ENCODE measurements around the gene OR2V1. TPM values are rescaled to one million over a fixed set of nuclear protein-coding genes. Genes with fewer than 3 reads are reported as not detected.
"Not testable (repeated sequence)": the region's sequence is repeated elsewhere in the genome, so short reads cannot be mapped to it uniquely, and the experiment has no call there.

OR2V1 gene
- total RNA-seq, 2 donors from 2014 or later: not detected

DNA sequence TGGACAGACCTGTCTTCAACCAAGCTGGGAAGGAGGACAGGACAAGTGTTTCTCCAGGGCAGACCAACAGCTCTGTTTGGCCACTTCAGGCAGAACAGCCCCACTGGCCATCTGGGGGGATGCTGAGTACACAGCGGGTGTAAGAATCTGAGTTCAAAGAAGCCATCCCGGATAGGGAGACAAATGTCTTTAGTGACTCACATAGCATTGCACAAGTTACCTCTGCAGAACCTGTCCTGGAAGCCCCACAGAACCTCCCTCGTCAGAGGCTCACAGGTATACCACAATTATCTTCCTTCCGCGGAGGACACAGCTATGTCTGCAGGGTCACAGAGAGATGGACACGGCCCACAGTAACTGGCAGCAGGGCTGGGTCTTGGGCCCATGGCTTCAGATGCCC lies 18.4 kb upstream of the OR2V1 start:
- Histone ChIP-seq H3K36me3 (no peaks in the 10 kb centered on the region), H3K9me3 (no peaks in the 10 kb centered on the region), H3K9ac (ENCODE audit: low read depth in 2 of 2, low read length in 2 of 2) (no peak overlapping the region), H3K27ac (no peak overlapping the region), H3K27me3 (no peaks in the 10 kb centered on the region), H3K4me1 (no peaks in the 10 kb centered on the region), H3K4me3 (no peak overlapping the region)
- TF ChIP-seq, protein P1, sequence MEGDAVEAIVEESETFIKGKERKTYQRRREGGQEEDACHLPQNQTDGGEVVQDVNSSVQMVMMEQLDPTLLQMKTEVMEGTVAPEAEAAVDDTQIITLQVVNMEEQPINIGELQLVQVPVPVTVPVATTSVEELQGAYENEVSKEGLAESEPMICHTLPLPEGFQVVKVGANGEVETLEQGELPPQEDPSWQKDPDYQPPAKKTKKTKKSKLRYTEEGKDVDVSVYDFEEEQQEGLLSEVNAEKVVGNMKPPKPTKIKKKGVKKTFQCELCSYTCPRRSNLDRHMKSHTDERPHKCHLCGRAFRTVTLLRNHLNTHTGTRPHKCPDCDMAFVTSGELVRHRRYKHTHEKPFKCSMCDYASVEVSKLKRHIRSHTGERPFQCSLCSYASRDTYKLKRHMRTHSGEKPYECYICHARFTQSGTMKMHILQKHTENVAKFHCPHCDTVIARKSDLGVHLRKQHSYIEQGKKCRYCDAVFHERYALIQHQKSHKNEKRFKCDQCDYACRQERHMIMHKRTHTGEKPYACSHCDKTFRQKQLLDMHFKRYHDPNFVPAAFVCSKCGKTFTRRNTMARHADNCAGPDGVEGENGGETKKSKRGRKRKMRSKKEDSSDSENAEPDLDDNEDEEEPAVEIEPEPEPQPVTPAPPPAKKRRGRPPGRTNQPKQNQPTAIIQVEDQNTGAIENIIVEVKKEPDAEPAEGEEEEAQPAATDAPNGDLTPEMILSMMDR (IDR thresholded peaks at IDR 0.05): no peak
- intact Hi-C loops (cut with DNase I): no loop called here
- DNase-seq: no peak

DNA sequence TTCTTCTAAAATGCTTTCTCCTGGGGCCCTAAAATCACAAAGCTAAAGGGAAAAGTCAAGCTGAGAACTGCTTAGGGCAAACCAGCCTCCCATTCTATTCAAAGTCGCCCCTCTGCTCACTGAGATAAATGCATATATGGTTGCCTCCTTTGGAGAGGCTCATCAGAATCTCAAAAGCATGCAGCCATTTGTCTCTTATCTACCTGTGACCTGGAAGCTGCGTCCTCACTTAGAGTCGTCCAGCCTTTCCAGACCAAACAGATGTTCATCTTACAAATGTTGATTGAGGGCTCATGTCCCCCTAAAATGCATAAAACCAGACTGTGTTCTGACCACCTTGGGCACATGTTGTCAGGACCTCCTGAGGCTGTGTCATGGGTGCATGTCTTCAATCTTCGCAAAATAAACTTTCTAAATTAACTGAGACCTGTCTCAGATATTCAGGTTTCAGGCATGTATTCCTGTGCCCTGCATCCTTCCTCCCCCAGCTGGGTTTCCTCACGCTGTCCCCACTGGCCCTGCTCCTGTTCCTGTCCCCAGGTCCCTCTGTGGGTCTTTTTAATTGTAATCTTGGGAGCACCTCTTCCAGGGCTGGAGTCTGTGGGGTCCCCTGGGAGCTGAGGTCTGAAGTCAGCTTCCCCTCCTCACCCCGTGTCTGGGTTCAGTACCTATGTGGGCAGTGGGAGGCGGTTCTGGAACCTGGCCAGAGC lies 16.1 kb upstream of the OR2V1 start, which contains the start of gene OR2V2:
OR2V2 (plus strand) TSS at position 660 of the 710 bp plus-strand sequence. CDS start 7,357 bp downstream, outside the sequence.
- H3K4me3 ChIP-seq; H3K4me1 ChIP-seq; intact Hi-C loops (cut with DNase I); DNase-seq; H3K9me3 ChIP-seq; H3K9ac ChIP-seq (ENCODE audit: low read depth in 2 of 2, low read length in 2 of 2); H3K27me3 ChIP-seq; H3K36me3 ChIP-seq; H3K27ac ChIP-seq: not testable (repeated sequence)

DNA sequence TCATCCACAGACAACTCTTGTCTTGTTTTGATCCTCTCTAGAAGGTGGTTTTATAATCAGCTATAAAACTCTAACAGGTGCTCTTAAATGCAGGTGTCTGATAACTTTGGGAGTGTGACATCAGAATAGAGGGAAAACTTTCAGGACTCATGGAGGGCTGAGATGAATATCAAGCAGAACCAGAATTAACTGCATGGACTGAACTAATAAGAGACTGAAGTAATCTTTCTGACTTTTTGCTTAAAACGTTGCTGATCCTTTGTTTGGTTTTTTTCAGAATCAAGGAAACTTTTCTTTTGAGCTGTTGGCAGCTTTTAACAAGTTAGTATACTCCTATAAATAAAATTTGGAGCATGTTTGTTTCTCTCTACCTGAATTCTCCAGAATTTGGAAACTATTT lies 14.2 kb upstream of the OR2V1 start:
- Histone ChIP-seq H3K27ac (no peak overlapping the region), H3K9ac (ENCODE audit: low read depth in 2 of 2, low read length in 2 of 2) (no peak overlapping the region), H3K9me3 (no peaks in the 10 kb centered on the region), H3K36me3 (no peaks in the 10 kb centered on the region), H3K4me3 (no peak overlapping the region), H3K4me1 (no peaks in the 10 kb centered on the region), H3K27me3 (peaks cover 5% of the 10 kb centered on the region)
- TF ChIP-seq, protein P1 (IDR thresholded peaks at IDR 0.05): no peak
- no peak for DNase-seq
- intact Hi-C loops (cut with DNase I): no loop called here

DNA sequence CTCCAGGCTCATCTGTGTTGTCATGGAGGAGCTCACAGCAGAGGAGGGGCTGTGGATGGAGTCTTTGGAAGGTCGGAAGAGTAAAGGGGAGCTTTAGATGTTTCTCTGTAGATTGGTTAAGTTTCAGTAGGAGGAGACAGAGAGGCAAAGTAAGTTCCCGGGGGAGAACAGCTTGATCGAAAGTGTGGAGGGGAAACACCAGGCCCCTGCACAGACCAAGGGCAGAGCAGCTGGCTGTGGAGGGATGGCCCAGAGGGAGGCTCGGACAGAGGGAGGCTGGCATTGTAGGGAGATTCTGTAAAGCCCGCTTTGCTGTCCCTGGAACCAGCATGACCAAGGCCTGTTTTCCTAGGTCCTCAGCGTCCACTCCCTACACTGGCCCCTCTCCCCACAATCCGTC lies 11.1 kb upstream of the OR2V1 start:
- TF ChIP-seq, protein P1 (IDR thresholded peaks at IDR 0.05): no peak
- intact Hi-C loops (cut with DNase I): no loop called here
- no peaks in the 10 kb centered on the region for H3K4me1 ChIP-seq

DNA sequence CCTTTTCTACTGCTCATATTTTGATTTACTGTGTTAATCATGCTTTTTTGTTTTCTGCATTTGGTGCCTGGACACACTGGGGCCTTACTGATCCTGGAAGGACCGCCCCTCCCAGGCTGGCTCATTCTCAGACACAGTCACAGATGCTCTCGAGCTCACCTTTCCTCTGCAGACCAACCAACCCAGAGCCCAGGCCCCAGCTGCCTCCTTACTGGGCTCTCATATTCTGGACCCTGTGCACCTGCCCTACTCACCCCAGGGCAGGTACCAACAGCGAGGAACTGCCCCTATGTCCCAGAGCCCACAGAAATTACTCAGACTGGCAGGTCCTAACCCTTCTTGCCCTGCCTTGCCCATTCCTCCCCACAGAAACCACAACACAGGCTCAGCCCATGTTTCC lies 9.8 kb upstream of the OR2V1 start:
- intact Hi-C loops (cut with DNase I): no loop called here
- Histone ChIP-seq H3K9ac (ENCODE audit: low read depth in 2 of 2, low read length in 2 of 2) (no peak overlapping the region), H3K4me3 (no peak overlapping the region), H3K27ac (no peak overlapping the region), H3K4me1 (no peaks in the 10 kb centered on the region), H3K27me3 (peaks cover 5% of the 10 kb centered on the region), H3K36me3 (no peaks in the 10 kb centered on the region), H3K9me3 (no peaks in the 10 kb centered on the region)
- TF ChIP-seq, protein P1 (IDR thresholded peaks at IDR 0.05): no peak
- no peak for DNase-seq

More for the DNA sequence above, 11.1 kb upstream of the OR2V1 start:
- Histone ChIP-seq H3K27me3 (peaks cover 5% of the 10 kb centered on the region), H3K36me3 (no peaks in the 10 kb centered on the region), H3K9me3 (no peaks in the 10 kb centered on the region), H3K27ac (no peak overlapping the region), H3K9ac (ENCODE audit: low read depth in 2 of 2, low read length in 2 of 2) (no peak overlapping the region), H3K4me3 (no peak overlapping the region)
- DNase-seq: no peak

DNA sequence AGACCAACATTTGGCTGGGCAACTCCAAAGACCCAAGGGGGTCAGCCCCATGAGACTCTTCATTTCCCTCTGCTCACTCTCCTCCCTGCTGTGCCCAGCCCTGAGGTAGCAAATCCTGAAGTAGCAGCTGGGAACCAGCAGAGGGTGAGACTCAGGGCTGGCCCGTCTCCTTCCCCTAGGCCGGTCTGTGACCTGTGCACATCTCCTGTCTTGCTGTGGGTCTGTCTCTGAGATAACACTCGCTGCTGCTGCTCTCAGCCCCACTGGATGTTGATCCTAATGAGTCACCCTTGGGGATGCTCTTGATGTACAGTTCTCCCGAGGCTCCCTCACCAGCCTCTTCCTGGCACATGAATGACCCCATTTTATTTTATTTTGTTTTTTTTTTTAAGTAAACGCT lies 7.3 kb upstream of the OR2V1 start:
- intact Hi-C loops (cut with DNase I): no loop called here
- Histone ChIP-seq H3K27ac (no peak overlapping the region), H3K9ac (ENCODE audit: low read depth in 2 of 2, low read length in 2 of 2) (no peak overlapping the region), H3K4me1 (no peaks in the 10 kb centered on the region), H3K4me3 (no peak overlapping the region), H3K36me3 (no peaks in the 10 kb centered on the region), H3K27me3 (peaks cover 2% of the 10 kb centered on the region), H3K9me3 (no peaks in the 10 kb centered on the region)
- TF ChIP-seq, protein P1 (IDR thresholded peaks at IDR 0.05): no peak
- DNase-seq: no peak
